ENCODE results near the gene CLHC1.
"Not testable (repeated sequence)": the region's sequence is repeated elsewhere in the genome, so short reads cannot be mapped to it uniquely, and the experiment has no call there.

Gene CLHC1

GRCh38 chr2:55268288-55268906 is 36.3 kb upstream of the CLHC1 start:
- no peaks in the 10 kb centered on the region for H3F3A ChIP-seq (ENCODE audit: insufficient read depth, low read length)
- 0 out of 2 replicates have a peak overlapping the region, but pooled peaks have one; percentile 3 for H2AFZ ChIP-seq (ENCODE audit: low read length)
- H3K27me3 ChIP-seq (ENCODE audit: insufficient read depth, low read length): no peaks in the 10 kb centered on the region
- H3K4me2 ChIP-seq (ENCODE audit: low read length): peak overlapping the region; percentile 83
- peak overlapping the region; percentile 61 for H3K27ac ChIP-seq (ENCODE audit: low read depth, low read length, poor library complexity, severe bottlenecking)
- H3K4me1 ChIP-seq (ENCODE audit: insufficient read depth, low read length, severe bottlenecking): peaks cover 17% of the 10 kb centered on the region
- no peaks in the 10 kb centered on the region for H3K9me3 ChIP-seq (ENCODE audit: low read length)
- TF ChIP-seq EZH2 (IDR thresholded peaks at IDR 0.05; ENCODE audit: borderline replicate concordance, low read length) (no peak), CTCF (IDR thresholded peaks at IDR 0.05; ENCODE audit: low read length) (no peak)
- peak overlapping the region; percentile 95 for H3K9ac ChIP-seq (ENCODE audit: low read length)
- no peaks in the 10 kb centered on the region for H3K9me2 ChIP-seq (ENCODE audit: low read depth, low read length)
- H3K4me3 ChIP-seq (ENCODE audit: low read depth, low read length, poor library complexity, severe bottlenecking): peak overlapping the region; percentile 96
- no peaks in the 10 kb centered on the region for H4K20me1 ChIP-seq (ENCODE audit: insufficient read depth, low read length)
- H3K36me3 ChIP-seq (ENCODE audit: insufficient read depth, low read length): peaks cover 36% of the 10 kb centered on the region
- H3K79me2 ChIP-seq (ENCODE audit: insufficient read depth, low read length): no peaks in the 10 kb centered on the region

GRCh38 chr2:55259586-55259985 is 27.5 kb upstream of the CLHC1 start:
- H3K27me3 ChIP-seq (ENCODE audit: insufficient read depth, low read length); H4K20me1 ChIP-seq (ENCODE audit: insufficient read depth, low read length); H3K9me3 ChIP-seq (ENCODE audit: low read length); H3F3A ChIP-seq (ENCODE audit: insufficient read depth, low read length); H3K9me2 ChIP-seq (ENCODE audit: low read depth, low read length); H3K9ac ChIP-seq (ENCODE audit: low read length); H3K79me2 ChIP-seq (ENCODE audit: insufficient read depth, low read length); H3K4me3 ChIP-seq (ENCODE audit: low read depth, low read length, poor library complexity, severe bottlenecking); H3K27ac ChIP-seq (ENCODE audit: low read depth, low read length, poor library complexity, severe bottlenecking); H3K4me1 ChIP-seq (ENCODE audit: insufficient read depth, low read length, severe bottlenecking); H3K4me2 ChIP-seq (ENCODE audit: low read length); H2AFZ ChIP-seq (ENCODE audit: low read length): not testable (repeated sequence)
- H3K36me3 ChIP-seq (ENCODE audit: insufficient read depth, low read length): peaks cover 74% of the 10 kb centered on the region

- Histone ChIP-seq H3K79me2 (ENCODE audit: insufficient read depth, low read length) (no peaks in the 10 kb centered on the region), H3K4me1 (ENCODE audit: insufficient read depth, low read length, severe bottlenecking) (no peaks in the 10 kb centered on the region), H3K27ac (ENCODE audit: low read depth, low read length, poor library complexity, severe bottlenecking) (no peak overlapping the region), H3K36me3 (ENCODE audit: insufficient read depth, low read length) (peaks cover 76% of the 10 kb centered on the region), H3K9me2 (ENCODE audit: low read depth, low read length) (no peaks in the 10 kb centered on the region), H3K9me3 (ENCODE audit: low read length) (no peaks in the 10 kb centered on the region), H4K20me1 (ENCODE audit: insufficient read depth, low read length) (no peaks in the 10 kb centered on the region), H2AFZ (ENCODE audit: low read length) (no peak overlapping the region), H3K4me2 (ENCODE audit: low read length) (no peak overlapping the region), H3F3A (ENCODE audit: insufficient read depth, low read length) (no peaks in the 10 kb centered on the region), H3K27me3 (ENCODE audit: insufficient read depth, low read length) (no peaks in the 10 kb centered on the region), H3K9ac (ENCODE audit: low read length) (no peak overlapping the region), H3K4me3 (ENCODE audit: low read depth, low read length, poor library complexity, severe bottlenecking) (no peak overlapping the region)
- TF ChIP-seq EZH2 (IDR thresholded peaks at IDR 0.05; ENCODE audit: borderline replicate concordance, low read length) (no peak), CTCF (IDR thresholded peaks at IDR 0.05; ENCODE audit: low read length) (no peak)
Measured at GRCh38 chr2:55252832-55253231, 20.7 kb upstream of the CLHC1 start.

- Histone ChIP-seq H3K9ac (ENCODE audit: low read length) (no peak overlapping the region), H3K9me3 (ENCODE audit: low read length) (no peaks in the 10 kb centered on the region)
- no peak for TF ChIP-seq CTCF (IDR thresholded peaks at IDR 0.05; ENCODE audit: low read length)
- no peak for TF ChIP-seq EZH2 (IDR thresholded peaks at IDR 0.05; ENCODE audit: borderline replicate concordance, low read length)
Measured at GRCh38 chr2:55247025-55247424, 14.9 kb upstream of the CLHC1 start.

More at GRCh38 chr2:55247025-55247424, 14.9 kb upstream of the CLHC1 start:
- no peak overlapping the region for H2AFZ ChIP-seq (ENCODE audit: low read length)
- H3K9me2 ChIP-seq (ENCODE audit: low read depth, low read length): no peaks in the 10 kb centered on the region
- no peaks in the 10 kb centered on the region for H3F3A ChIP-seq (ENCODE audit: insufficient read depth, low read length)
- H3K4me2 ChIP-seq (ENCODE audit: low read length): no peak overlapping the region
- H3K4me3 ChIP-seq (ENCODE audit: low read depth, low read length, poor library complexity, severe bottlenecking): no peak overlapping the region
- peaks cover 86% of the 10 kb centered on the region for H3K36me3 ChIP-seq (ENCODE audit: insufficient read depth, low read length)
- H3K79me2 ChIP-seq (ENCODE audit: insufficient read depth, low read length): no peaks in the 10 kb centered on the region
- no peaks in the 10 kb centered on the region for H4K20me1 ChIP-seq (ENCODE audit: insufficient read depth, low read length)
- no peaks in the 10 kb centered on the region for H3K27me3 ChIP-seq (ENCODE audit: insufficient read depth, low read length)
- H3K4me1 ChIP-seq (ENCODE audit: insufficient read depth, low read length, severe bottlenecking): no peaks in the 10 kb centered on the region
- no peak overlapping the region for H3K27ac ChIP-seq (ENCODE audit: low read depth, low read length, poor library complexity, severe bottlenecking)

All from OCI-LY1 (cell line).